Type B pancreatic cell (in vitro differentiated cells): ENCODE data around the gene KIF9. TPM values are rescaled to one million over a fixed set of nuclear protein-coding genes. Genes with fewer than 3 reads are reported as not detected.

Experiments used
- DNase-seq: peaks from one replicate; pipeline ENCODE4 v3.0.0; 2021; ENCODE audit warnings: mixed read lengths; ENCODE audit not compliant: unreplicated experiment; ENCODE audit errors: extremely low spot score
- H3K27ac Mint-ChIP-seq: 2 replicates; pipeline ENCODE4 v1.8.0; 2021; ENCODE audit warnings: mild to moderate bottlenecking, mixed read lengths
- H3K27me3 Mint-ChIP-seq: 2 replicates; pipeline ENCODE4 v1.8.0; 2021; ENCODE audit warnings: mixed read lengths
- H3K36me3 Mint-ChIP-seq: 2 replicates; pipeline ENCODE4 v1.8.0; 2021; ENCODE audit warnings: mixed read lengths
- H3K4me1 Mint-ChIP-seq: one replicate; pipeline ENCODE4 v1.8.0; 2021; ENCODE audit warnings: mixed read lengths; ENCODE audit not compliant: unreplicated experiment
- H3K4me3 Mint-ChIP-seq: 2 replicates; pipeline ENCODE4 v1.8.0; 2021; ENCODE audit warnings: mild to moderate bottlenecking, mixed read lengths
- H3K9me3 Mint-ChIP-seq: 2 replicates; pipeline ENCODE4 v1.8.0; 2021; ENCODE audit warnings: mixed read lengths
- total RNA-seq: library from RNA; stranded (reverse); gene quantifications from 2 replicates; pipeline ENCODE4 v1.2.1, GENCODE V29; 2021; ENCODE audit warnings: low replicate concordance
- TF ChIP-seq, protein P1 (sequence below): fragments of 200-600 bp; sonication (generic); conservative IDR thresholded peaks from 2 replicates; pipeline ENCODE4 v1.5.0; 2021; ENCODE audit warnings: antibody characterized with exemption, mild to moderate bottlenecking

Gene KIF9
- total RNA-seq, 1 donor from 2014 or later = 14.8 TPM

DNA sequence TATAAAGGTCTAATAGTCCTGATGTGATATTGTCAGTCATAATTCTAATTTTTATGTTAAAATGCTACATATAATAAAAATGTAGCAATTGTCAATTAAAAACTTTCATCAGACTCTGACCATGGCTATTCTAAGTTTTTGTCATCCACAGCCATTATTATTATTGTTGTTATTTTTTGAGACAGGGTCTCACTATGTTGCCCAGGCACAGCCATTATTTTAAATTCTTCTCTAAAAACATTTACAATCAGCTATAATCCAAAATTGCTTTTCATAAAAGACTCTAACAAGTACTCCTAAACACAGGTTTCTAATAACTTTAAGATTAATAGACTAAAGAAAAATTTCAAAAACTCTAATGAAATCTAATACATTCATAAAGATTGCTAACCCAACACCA lies 77.7 kb downstream of the KIF9 start:
- DNase-seq = no peak
- no peaks in the 10 kb centered on the region for H3K9me3 Mint-ChIP-seq
- TF ChIP-seq, protein P1, sequence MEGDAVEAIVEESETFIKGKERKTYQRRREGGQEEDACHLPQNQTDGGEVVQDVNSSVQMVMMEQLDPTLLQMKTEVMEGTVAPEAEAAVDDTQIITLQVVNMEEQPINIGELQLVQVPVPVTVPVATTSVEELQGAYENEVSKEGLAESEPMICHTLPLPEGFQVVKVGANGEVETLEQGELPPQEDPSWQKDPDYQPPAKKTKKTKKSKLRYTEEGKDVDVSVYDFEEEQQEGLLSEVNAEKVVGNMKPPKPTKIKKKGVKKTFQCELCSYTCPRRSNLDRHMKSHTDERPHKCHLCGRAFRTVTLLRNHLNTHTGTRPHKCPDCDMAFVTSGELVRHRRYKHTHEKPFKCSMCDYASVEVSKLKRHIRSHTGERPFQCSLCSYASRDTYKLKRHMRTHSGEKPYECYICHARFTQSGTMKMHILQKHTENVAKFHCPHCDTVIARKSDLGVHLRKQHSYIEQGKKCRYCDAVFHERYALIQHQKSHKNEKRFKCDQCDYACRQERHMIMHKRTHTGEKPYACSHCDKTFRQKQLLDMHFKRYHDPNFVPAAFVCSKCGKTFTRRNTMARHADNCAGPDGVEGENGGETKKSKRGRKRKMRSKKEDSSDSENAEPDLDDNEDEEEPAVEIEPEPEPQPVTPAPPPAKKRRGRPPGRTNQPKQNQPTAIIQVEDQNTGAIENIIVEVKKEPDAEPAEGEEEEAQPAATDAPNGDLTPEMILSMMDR = no peak
- no peak overlapping the region for H3K4me3 Mint-ChIP-seq
- H3K36me3 Mint-ChIP-seq = no peaks in the 10 kb centered on the region
- H3K4me1 Mint-ChIP-seq = no peaks in the 10 kb centered on the region
- no peak overlapping the region for H3K27ac Mint-ChIP-seq
- H3K27me3 Mint-ChIP-seq = no peaks in the 10 kb centered on the region

DNA sequence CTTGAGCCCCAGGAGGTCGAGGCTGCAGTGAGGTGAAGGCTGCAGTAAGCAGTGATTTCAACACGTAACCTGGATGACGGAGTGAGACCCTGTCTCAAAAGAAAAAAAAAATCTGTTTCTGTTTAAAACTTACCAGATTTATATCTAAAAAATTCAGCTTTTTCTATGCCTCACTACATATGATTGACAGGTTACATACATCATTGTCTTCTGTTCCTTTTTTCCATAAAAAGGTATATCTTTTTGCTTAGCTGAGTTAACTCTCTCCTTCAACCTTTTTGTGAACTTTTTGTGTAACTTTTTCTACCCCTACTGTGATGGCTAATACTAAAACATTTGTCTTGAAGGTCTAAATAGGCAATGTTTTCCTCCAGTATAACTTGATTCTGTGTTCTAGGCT lies 80.1 kb downstream of the KIF9 start:
- no peaks in the 10 kb centered on the region for H3K27me3 Mint-ChIP-seq
- H3K9me3 Mint-ChIP-seq = no peaks in the 10 kb centered on the region
- no peak overlapping the region for H3K4me3 Mint-ChIP-seq
- no peak for DNase-seq
- no peak overlapping the region for H3K27ac Mint-ChIP-seq
- H3K4me1 Mint-ChIP-seq = no peaks in the 10 kb centered on the region
- no peaks in the 10 kb centered on the region for H3K36me3 Mint-ChIP-seq
- TF ChIP-seq, protein P1 = no peak

DNA sequence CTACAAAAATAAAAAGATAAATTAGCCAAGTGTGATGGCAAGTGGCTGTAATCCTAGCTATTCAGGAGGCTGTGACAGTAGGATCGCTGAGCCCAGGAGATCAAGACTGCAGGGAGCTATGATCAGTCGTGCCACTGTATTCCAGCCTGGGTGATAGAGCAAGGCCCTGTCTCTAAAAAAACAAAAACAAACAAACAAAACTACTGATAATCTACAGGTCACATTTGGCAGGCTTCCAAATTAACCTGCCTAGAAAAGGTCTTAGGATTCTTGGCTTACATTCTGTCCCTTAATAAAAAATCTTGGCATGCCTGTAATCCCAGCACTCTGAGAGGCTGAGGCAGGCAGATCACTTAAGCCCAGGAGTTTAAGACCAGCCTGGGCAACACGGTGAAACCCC lies 85.3 kb downstream of the KIF9 start:
- DNase-seq = no peak
- Mint-ChIP-seq H3K9me3 (peaks cover 3% of the 10 kb centered on the region), H3K4me3 (no peak overlapping the region), H3K4me1 (no peaks in the 10 kb centered on the region), H3K27ac (no peak overlapping the region), H3K27me3 (no peaks in the 10 kb centered on the region), H3K36me3 (peaks cover 4% of the 10 kb centered on the region)
- TF ChIP-seq, protein P1 = no peak

DNA sequence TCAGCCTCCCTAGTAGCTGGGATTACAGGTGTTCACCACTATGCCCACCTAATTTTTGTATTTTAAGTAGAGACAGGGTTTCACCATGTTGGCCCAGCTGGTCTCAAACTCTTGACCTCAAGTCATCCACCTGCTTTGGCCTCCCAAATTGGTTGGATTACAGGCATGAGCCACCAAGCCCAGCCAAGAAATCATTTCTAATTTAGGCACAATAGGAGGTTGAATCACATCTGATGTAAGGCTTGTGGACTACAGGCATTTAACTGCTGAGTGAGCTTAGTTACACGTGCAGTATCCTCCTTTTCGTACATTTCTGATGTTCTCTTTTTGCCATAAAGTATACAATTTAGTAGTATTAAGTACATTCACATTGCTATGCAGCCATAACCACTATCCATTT lies 87.6 kb downstream of the KIF9 start:
- Mint-ChIP-seq H3K27me3 (no peaks in the 10 kb centered on the region), H3K36me3 (peaks cover 4% of the 10 kb centered on the region), H3K4me3 (no peak overlapping the region), H3K27ac (no peak overlapping the region), H3K4me1 (no peaks in the 10 kb centered on the region), H3K9me3 (peaks cover 3% of the 10 kb centered on the region)
- TF ChIP-seq, protein P1 = no peak
- DNase-seq = no peak

DNA sequence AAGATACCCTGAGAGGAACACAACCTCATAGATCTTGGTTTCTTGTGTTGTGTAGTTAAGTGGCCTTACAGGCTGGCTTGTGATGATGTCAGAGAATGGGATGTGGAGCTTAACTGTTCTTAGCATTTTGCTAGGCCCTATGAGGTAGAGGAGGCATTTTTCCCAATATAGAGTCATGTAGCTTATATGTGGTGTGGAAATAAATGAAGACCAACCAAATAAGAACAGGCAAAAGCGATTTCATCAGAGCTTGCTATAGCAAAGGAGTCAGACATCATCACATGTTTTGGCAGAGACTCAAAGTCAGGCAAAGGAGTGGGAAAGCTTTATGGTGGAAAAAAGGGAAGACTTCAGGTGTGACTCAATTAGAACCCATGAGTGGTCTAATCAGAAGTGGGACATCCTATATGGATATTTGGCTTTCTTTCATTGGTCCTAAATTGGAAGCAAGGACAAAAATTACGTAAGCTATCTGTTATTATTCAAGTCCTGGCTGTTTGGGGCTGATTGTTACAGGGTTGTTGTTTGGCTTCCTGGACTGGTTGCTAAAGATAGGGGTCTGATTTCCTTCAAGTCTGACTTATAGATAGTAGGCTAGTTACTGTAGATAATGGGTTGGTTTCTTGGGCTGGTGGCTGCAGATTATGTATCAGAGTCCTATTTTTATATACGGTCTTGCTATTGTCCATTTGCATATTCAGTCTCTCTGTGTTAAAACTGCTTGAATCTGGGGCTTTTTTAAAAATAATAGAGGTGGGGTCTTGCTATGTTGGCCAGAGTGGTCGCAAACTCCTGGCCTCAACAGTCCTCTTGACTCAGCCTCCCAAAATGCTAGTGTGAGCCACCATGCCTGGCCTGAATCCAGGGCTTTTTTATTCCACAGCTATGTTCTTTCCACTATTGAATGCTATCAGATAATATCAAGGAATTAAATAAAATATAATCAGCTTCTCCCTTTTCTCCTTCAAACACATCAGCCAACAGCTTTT lies 88.4 kb downstream of the KIF9 start:
- Mint-ChIP-seq H3K4me1 (no peaks in the 10 kb centered on the region), H3K9me3 (peaks cover 3% of the 10 kb centered on the region), H3K27me3 (no peaks in the 10 kb centered on the region), H3K4me3 (no peak overlapping the region), H3K27ac (no peak overlapping the region), H3K36me3 (peaks cover 4% of the 10 kb centered on the region)
- no peak for DNase-seq
- TF ChIP-seq, protein P1 = no peak
